WTC11 (cell line): ENCODE data around the gene CDK8. TPM values are rescaled to one million over a fixed set of nuclear protein-coding genes. Genes with fewer than 3 reads are reported as not detected.

ENCODE experiments used
- ATAC-seq: fragments of 200-7000 bp; cut with Tn5 transposase; 2 replicates; pipeline ENCODE4 v1.10.0; 2021; ENCODE audit warnings: mild to moderate bottlenecking, moderate library complexity
- CTCF ChIA-PET: fragments of 300-600 bp; sonication (Branson Sonifier 250); formaldehyde crosslinking; loops from one replicate; lab custom pipeline; 2021; ENCODE audit warnings: antibody characterized with exemption; lab: Charles Lee
- POLR2A ChIA-PET: fragments of 350-600 bp; sonication (Branson Sonifier 250); formaldehyde crosslinking; loops from one replicate; lab custom pipeline; 2021; ENCODE audit warnings: antibody characterized with exemption; lab: Charles Lee
- DNase-seq: peaks from one replicate; pipeline ENCODE4 v3.0.0; 2021; ENCODE audit warnings: low spot score
- H3K27ac Mint-ChIP-seq: 2 replicates; pipeline ENCODE4 v1.8.0; 2021; ENCODE audit warnings: mixed read lengths
- H3K27me3 Mint-ChIP-seq: 2 replicates; pipeline ENCODE4 v1.8.0; 2021; ENCODE audit warnings: low read depth, mild to moderate bottlenecking, moderate library complexity, mixed read lengths
- H3K36me3 Mint-ChIP-seq: 2 replicates; pipeline ENCODE4 v1.8.0; 2021; ENCODE audit warnings: mixed read lengths
- H3K4me1 Mint-ChIP-seq: 2 replicates; pipeline ENCODE4 v1.8.0; 2022; ENCODE audit warnings: mixed read lengths
- H3K4me3 Mint-ChIP-seq: 2 replicates; pipeline ENCODE4 v1.8.0; 2021; ENCODE audit warnings: mild to moderate bottlenecking, moderate library complexity, mixed read lengths
- H3K9me3 Mint-ChIP-seq: 2 replicates; pipeline ENCODE4 v1.8.0; 2021; ENCODE audit warnings: mixed read lengths
- AFF4 ChIP-seq: sonication (generic); formaldehyde crosslinking; IDR thresholded peaks from 2 replicates; pipeline ENCODE4 v1.8.1; 2023; ENCODE audit warnings: mild to moderate bottlenecking, missing genetic modification reagents, borderline replicate concordance
- ATF2 ChIP-seq: sonication (generic); formaldehyde crosslinking; IDR thresholded peaks from 2 replicates; pipeline ENCODE4 v1.8.1; 2022; ENCODE audit warnings: low read depth, missing genetic modification reagents, borderline replicate concordance
- CREM ChIP-seq: sonication (generic); formaldehyde crosslinking; IDR thresholded peaks from 2 replicates; pipeline ENCODE4 v1.8.1; 2022; ENCODE audit warnings: mild to moderate bottlenecking, missing genetic modification reagents, moderate library complexity
- ETV6 ChIP-seq: sonication (generic); formaldehyde crosslinking; IDR thresholded peaks from 2 replicates; pipeline ENCODE4 v1.8.1; 2022; ENCODE audit warnings: mild to moderate bottlenecking, missing genetic modification reagents
- FOXJ3 ChIP-seq: sonication (generic); formaldehyde crosslinking; IDR thresholded peaks from 2 replicates; pipeline ENCODE4 v1.9.0; 2021; ENCODE audit warnings: missing genetic modification reagents, mild to moderate bottlenecking, borderline replicate concordance
- SP1 ChIP-seq: sonication (generic); formaldehyde crosslinking; conservative IDR thresholded peaks from 2 replicates; pipeline ENCODE4 v1.8.1; 2022; ENCODE audit warnings: missing genetic modification reagents
- STAT6 ChIP-seq: sonication (generic); formaldehyde crosslinking; conservative IDR thresholded peaks from 2 replicates; pipeline ENCODE4 v1.8.1; 2023; ENCODE audit warnings: mild to moderate bottlenecking, low read depth, missing genetic modification reagents, moderate library complexity
- TEAD1 ChIP-seq: sonication (generic); formaldehyde crosslinking; IDR thresholded peaks from 2 replicates; pipeline ENCODE4 v1.8.0; 2022; ENCODE audit warnings: mild to moderate bottlenecking, missing genetic modification reagents
- ZBTB43 ChIP-seq: sonication (generic); formaldehyde crosslinking; IDR thresholded peaks from 2 replicates; pipeline ENCODE4 v1.8.1; 2023; ENCODE audit warnings: mild to moderate bottlenecking, missing genetic modification reagents
- ZMAT4 ChIP-seq: fragments of 250-450 bp; sonication (Bioruptor Pico); IDR thresholded peaks from 2 replicates; pipeline ENCODE4 v1.9.0; 2021; ENCODE audit warnings: mild to moderate bottlenecking
- ZSCAN18 ChIP-seq: fragments of 250-450 bp; sonication (Bioruptor Pico); IDR thresholded peaks from 2 replicates; pipeline ENCODE4 v2.1.2; 2022; ENCODE audit warnings: mild to moderate bottlenecking, moderate library complexity
- total RNA-seq: library from RNA; stranded (reverse); gene quantifications from 3 replicates; pipeline ENCODE4 v1.2.3, GENCODE V29; 2021
- TF ChIP-seq, protein P1 (sequence below): sonication (generic); formaldehyde crosslinking; IDR thresholded peaks from 2 replicates; pipeline ENCODE4 v1.8.0; 2022; ENCODE audit warnings: mild to moderate bottlenecking, missing genetic modification reagents
- TF ChIP-seq, protein P2 (sequence below): sonication (generic); formaldehyde crosslinking; IDR thresholded peaks from 2 replicates; pipeline ENCODE4 v1.8.0; 2022; ENCODE audit warnings: mild to moderate bottlenecking, missing genetic modification reagents
- TF ChIP-seq, protein P3 (sequence below): sonication (generic); formaldehyde crosslinking; IDR thresholded peaks from 2 replicates; pipeline ENCODE4 v1.8.1; 2023; ENCODE audit warnings: mild to moderate bottlenecking, missing genetic modification reagents, moderate library complexity
- TF ChIP-seq, protein P4 (sequence below): sonication (generic); formaldehyde crosslinking; IDR thresholded peaks from 2 replicates; pipeline ENCODE4 v1.8.0; 2022; ENCODE audit warnings: missing genetic modification reagents
- TF ChIP-seq, protein P5 (sequence below): sonication (generic); formaldehyde crosslinking; IDR thresholded peaks from 2 replicates; pipeline ENCODE4 v1.8.0; 2022; ENCODE audit warnings: mild to moderate bottlenecking, missing genetic modification reagents

CDK8 gene
- total RNA-seq, 1 experiment from 2014 or later: 21.4 TPM

DNA sequence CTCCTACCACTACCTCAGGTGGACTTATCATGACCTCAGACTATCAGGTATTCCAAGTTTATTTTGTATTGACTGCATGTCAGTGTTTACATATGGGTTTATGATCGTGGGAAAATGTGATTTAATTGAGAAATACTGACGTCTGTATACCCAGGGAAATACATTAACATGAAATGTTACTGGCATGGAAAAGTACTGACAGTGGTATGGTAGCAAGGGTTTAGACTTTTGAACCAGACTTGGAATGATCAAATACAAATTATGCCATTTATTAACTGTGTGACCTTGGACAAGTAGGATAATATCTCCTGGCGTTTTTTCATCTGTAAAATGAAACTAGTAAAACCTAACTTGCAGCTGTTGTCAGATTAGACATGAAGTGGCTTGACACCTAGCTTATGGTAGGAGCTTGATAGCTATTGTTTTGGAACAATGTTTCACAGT lies 147.7 kb downstream of the CDK8 start (continued):
- no peak for TF ChIP-seq AFF4 (CRISPR knock-in tag)
- TF ChIP-seq STAT6 (CRISPR knock-in tag): no peak
- TF ChIP-seq CREM: no peak

DNA sequence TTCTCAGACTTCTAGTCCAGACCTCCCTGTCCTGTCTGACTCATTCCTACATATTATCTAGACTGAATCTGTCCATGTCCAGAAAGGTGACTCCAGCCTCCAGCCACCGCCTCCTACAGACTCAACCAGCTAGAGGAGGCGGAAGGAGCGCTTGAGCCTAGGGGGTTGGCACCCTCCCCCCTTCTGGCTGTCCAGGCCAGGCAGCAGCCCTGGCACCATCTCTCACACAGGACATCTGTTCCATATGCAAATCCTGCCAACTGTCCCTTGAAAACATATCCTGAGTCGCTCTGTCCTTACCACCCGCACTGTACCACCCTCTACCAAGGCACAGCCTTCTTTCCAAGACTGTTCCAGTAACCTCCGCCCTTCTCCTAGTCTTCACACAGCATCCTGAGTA lies 152.9 kb downstream of the CDK8 start:
- ATAC-seq (no peak), DNase-seq (no peak)
- CTCF ChIA-PET: no interaction called here
- H3K9me3 Mint-ChIP-seq: no peaks in the 10 kb centered on the region
- no peaks in the 10 kb centered on the region for H3K27me3 Mint-ChIP-seq
- H3K36me3 Mint-ChIP-seq: peaks cover 11% of the 10 kb centered on the region
- peaks cover 4% of the 10 kb centered on the region for H3K4me1 Mint-ChIP-seq
- POLR2A ChIA-PET: no interaction called here
- H3K27ac Mint-ChIP-seq: no peak overlapping the region
- no peak overlapping the region for H3K4me3 Mint-ChIP-seq
- TF ChIP-seq ZMAT4 (CRISPR knock-in tag) (no peak), SP1 (CRISPR knock-in tag) (no peak), ZBTB43 (no peak), ATF2 (CRISPR knock-in tag) (no peak), ETV6 (no peak), TEAD1 (CRISPR knock-in tag) (no peak), FOXJ3 (CRISPR knock-in tag) (no peak), ZSCAN18 (CRISPR knock-in tag) (no peak)
- TF ChIP-seq, protein P1, sequence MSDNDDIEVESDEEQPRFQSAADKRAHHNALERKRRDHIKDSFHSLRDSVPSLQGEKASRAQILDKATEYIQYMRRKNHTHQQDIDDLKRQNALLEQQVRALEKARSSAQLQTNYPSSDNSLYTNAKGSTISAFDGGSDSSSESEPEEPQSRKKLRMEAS (CRISPR knock-in tag): no peak
- TF ChIP-seq, protein P2, sequence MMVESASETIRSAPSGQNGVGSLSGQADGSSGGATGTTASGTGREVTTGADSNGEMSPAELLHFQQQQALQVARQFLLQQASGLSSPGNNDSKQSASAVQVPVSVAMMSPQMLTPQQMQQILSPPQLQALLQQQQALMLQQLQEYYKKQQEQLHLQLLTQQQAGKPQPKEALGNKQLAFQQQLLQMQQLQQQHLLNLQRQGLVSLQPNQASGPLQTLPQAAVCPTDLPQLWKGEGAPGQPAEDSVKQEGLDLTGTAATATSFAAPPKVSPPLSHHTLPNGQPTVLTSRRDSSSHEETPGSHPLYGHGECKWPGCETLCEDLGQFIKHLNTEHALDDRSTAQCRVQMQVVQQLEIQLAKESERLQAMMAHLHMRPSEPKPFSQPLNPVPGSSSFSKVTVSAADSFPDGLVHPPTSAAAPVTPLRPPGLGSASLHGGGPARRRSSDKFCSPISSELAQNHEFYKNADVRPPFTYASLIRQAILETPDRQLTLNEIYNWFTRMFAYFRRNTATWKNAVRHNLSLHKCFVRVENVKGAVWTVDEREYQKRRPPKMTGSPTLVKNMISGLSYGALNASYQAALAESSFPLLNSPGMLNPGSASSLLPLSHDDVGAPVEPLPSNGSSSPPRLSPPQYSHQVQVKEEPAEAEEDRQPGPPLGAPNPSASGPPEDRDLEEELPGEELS (CRISPR knock-in tag): no peak
- TF ChIP-seq, protein P3, sequence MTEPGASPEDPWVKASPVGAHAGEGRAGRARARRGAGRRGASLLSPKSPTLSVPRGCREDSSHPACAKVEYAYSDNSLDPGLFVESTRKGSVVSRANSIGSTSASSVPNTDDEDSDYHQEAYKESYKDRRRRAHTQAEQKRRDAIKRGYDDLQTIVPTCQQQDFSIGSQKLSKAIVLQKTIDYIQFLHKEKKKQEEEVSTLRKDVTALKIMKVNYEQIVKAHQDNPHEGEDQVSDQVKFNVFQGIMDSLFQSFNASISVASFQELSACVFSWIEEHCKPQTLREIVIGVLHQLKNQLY (CRISPR knock-in tag): no peak
- TF ChIP-seq, protein P4, sequence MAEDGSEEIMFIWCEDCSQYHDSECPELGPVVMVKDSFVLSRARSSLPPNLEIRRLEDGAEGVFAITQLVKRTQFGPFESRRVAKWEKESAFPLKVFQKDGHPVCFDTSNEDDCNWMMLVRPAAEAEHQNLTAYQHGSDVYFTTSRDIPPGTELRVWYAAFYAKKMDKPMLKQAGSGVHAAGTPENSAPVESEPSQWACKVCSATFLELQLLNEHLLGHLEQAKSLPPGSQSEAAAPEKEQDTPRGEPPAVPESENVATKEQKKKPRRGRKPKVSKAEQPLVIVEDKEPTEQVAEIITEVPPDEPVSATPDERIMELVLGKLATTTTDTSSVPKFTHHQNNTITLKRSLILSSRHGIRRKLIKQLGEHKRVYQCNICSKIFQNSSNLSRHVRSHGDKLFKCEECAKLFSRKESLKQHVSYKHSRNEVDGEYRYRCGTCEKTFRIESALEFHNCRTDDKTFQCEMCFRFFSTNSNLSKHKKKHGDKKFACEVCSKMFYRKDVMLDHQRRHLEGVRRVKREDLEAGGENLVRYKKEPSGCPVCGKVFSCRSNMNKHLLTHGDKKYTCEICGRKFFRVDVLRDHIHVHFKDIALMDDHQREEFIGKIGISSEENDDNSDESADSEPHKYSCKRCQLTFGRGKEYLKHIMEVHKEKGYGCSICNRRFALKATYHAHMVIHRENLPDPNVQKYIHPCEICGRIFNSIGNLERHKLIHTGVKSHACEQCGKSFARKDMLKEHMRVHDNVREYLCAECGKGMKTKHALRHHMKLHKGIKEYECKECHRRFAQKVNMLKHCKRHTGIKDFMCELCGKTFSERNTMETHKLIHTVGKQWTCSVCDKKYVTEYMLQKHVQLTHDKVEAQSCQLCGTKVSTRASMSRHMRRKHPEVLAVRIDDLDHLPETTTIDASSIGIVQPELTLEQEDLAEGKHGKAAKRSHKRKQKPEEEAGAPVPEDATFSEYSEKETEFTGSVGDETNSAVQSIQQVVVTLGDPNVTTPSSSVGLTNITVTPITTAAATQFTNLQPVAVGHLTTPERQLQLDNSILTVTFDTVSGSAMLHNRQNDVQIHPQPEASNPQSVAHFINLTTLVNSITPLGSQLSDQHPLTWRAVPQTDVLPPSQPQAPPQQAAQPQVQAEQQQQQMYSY (CRISPR knock-in tag): no peak
- TF ChIP-seq, protein P5, sequence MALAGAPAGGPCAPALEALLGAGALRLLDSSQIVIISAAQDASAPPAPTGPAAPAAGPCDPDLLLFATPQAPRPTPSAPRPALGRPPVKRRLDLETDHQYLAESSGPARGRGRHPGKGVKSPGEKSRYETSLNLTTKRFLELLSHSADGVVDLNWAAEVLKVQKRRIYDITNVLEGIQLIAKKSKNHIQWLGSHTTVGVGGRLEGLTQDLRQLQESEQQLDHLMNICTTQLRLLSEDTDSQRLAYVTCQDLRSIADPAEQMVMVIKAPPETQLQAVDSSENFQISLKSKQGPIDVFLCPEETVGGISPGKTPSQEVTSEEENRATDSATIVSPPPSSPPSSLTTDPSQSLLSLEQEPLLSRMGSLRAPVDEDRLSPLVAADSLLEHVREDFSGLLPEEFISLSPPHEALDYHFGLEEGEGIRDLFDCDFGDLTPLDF: no peak
